AG09319 (cell line): ENCODE data around the gene DTL.
A peak's percentile ranks its signal among the peaks of the same experiment; 100 is the strongest.

ENCODE experiments used
- DNase-seq: peaks from one replicate; pipeline ENCODE4 v3.0.0-alpha.2; 2010; ENCODE audit warnings: low read depth; ENCODE audit errors: extremely low read depth
- CTCF ChIP-seq: IDR thresholded peaks from 2 replicates; pipeline ENCODE4 v1.5.1; 2011; ENCODE audit warnings: low read depth, mild to moderate bottlenecking, inconsistent platforms, low read length, moderate library complexity

The DTL gene

GRCh38 chr1:212108981-212109380, 73.4 kb downstream of the DTL start:
- no peak for DNase-seq
- TF ChIP-seq CTCF: no peak

- no peak for DNase-seq
- no peak for TF ChIP-seq CTCF
Measured at GRCh38 chr1:212109728-212110127, 74.2 kb downstream of the DTL start.

GRCh38 chr1:212110617-212111016, 75.1 kb downstream of the DTL start:
- DNase-seq: no peak
- TF ChIP-seq CTCF: peak; percentile 15

- no peak for TF ChIP-seq CTCF
- no peak for DNase-seq
Measured at GRCh38 chr1:212111536-212111935, 76.0 kb downstream of the DTL start.

- no peak for DNase-seq
- no peak for TF ChIP-seq CTCF
Measured at GRCh38 chr1:212113706-212114105, 78.2 kb downstream of the DTL start.

- DNase-seq: no peak
- TF ChIP-seq CTCF: no peak
Measured at GRCh38 chr1:212118167-212118871, 82.8 kb downstream of the DTL start.

GRCh38 chr1:212118872-212119260, 83.3 kb downstream of the DTL start:
- no peak for TF ChIP-seq CTCF
- DNase-seq: no peak
